Measurements from ENCODE around the gene KIF11.

The KIF11 gene

DNA sequence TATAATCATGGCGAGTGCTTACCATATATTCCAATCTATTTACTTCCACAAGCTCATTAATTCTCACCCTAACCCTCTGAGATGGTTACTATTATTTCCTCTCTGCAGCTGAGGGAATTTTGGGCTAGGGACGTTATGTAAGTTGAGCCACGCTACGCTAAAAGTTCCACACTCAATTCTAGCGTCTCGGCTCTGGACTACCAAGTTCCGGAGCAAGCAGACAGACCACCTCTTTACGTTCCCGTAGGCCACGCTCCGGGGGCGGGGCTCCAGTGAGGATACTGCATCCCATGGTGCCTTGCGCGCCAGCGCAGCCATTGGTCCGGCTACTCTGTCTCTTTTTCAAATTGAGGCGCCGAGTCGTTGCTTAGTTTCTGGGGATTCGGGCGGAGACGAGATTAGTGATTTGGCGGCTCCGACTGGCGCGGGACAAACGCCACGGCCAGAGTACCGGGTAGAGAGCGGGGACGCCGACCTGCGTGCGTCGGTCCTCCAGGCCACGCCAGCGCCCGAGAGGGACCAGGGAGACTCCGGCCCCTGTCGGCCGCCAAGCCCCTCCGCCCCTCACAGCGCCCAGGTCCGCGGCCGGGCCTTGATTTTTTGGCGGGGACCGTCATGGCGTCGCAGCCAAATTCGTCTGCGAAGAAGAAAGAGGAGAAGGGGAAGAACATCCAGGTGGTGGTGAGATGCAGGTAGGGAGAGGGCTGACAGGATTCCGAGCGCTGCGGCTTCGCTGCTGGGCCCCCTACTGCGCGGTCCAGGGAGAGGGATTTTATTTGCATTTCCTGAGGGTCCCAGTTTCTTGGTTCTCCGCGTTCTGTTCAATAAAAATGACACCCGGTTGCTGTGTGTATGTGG is at the start of gene KIF11:
KIF11 (plus strand) TSS at position 370 of the 858 bp plus-strand sequence; CDS start at position 616, 246 bp downstream.
- TF ChIP-seq, protein P1, sequence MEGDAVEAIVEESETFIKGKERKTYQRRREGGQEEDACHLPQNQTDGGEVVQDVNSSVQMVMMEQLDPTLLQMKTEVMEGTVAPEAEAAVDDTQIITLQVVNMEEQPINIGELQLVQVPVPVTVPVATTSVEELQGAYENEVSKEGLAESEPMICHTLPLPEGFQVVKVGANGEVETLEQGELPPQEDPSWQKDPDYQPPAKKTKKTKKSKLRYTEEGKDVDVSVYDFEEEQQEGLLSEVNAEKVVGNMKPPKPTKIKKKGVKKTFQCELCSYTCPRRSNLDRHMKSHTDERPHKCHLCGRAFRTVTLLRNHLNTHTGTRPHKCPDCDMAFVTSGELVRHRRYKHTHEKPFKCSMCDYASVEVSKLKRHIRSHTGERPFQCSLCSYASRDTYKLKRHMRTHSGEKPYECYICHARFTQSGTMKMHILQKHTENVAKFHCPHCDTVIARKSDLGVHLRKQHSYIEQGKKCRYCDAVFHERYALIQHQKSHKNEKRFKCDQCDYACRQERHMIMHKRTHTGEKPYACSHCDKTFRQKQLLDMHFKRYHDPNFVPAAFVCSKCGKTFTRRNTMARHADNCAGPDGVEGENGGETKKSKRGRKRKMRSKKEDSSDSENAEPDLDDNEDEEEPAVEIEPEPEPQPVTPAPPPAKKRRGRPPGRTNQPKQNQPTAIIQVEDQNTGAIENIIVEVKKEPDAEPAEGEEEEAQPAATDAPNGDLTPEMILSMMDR (conservative IDR thresholded peaks at IDR 0.05; ENCODE audit: low read depth, low read length): no peak
- peak within 1 kb of the TSS; percentile 91 for H3K4me3 ChIP-seq (ENCODE audit: low read length)
- DNase-seq (ENCODE audit: low read depth): peak; percentile 93

DNA sequence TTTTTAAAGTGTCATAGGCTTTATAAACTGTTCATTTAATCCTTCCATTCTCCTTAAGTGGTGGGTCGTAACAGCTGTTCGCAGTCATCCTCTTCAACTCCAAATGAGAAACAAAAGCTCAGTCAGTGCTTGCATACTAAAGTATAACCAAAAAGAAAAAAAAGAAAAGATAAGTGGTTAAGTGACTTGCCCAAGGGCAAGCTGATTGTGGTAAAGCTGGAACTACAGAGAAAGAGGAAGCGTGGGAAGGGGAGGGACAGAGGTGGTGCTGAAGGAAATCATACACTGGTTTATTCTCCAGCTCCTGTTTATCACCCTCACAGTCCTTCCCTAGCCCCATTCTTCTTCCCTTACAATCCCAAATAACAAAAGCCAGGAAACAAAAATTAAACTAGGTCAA is 48.6 kb upstream of the KIF11 start:
- no peak for DNase-seq (ENCODE audit: low read depth)
- H3K4me3 ChIP-seq (ENCODE audit: low read length): no peak overlapping the region
- TF ChIP-seq, protein P1 (conservative IDR thresholded peaks at IDR 0.05; ENCODE audit: low read depth, low read length): no peak

DNA sequence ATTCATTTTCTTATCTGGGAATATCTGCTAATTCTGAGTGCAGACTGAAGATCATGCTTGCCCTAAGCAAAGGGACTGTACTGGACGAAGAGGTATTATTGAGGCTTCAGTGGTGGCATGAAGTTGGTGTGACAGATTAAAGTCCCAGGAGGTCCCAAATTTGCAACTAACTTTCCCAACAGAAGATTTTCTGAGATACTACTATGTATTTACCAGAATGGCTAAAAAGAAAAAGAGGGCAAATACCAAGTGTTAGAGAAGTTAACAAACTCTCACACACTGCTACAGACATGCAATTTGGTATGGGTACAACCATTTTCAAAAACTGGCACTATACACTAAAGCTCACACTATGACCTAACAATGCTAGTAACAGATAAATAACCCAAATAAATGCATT is 47.4 kb upstream of the KIF11 start:
- TF ChIP-seq, protein P1 (conservative IDR thresholded peaks at IDR 0.05; ENCODE audit: low read depth, low read length): no peak
- DNase-seq (ENCODE audit: low read depth): no peak
- no peak overlapping the region for H3K4me3 ChIP-seq (ENCODE audit: low read length)

DNA sequence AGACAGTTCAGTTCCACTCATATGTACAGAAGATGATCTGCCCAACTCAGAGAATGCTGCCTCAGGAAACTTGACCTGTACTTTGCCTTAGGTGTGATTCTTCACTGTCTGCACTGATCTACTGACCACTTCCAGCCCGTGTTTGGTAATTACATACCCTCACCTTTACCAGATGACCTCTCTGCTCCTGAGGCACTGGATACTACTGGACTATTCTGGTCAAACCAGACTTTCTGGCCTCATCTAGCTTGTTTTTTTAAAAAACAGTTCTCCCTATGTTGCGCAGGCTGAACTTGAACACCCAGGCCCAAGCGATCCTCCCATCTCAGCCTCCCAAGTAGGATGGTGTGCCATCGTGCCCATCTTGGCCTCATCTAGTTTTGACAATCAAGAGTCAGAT is 45.3 kb upstream of the KIF11 start:
- TF ChIP-seq, protein P1 (conservative IDR thresholded peaks at IDR 0.05; ENCODE audit: low read depth, low read length): no peak
- DNase-seq (ENCODE audit: low read depth): no peak
- H3K4me3 ChIP-seq (ENCODE audit: low read length): no peak overlapping the region

DNA sequence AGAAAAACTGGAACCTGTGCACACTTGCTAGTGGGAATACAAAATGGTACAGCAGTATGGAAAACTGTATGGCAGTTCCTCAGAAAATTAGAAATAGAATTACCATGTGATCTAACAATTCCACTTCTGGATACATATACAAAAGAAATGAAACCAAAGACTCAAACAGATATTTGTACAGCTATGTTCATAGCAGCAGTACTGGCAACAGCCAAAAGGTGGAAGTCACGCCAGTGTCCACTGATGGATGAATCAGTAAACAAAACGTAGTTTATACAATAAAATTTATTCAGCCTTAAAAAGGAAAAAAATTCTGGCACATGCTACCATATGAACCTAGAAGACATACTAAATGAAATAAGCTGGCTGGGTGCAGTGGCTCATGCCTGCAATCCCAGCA is 42.0 kb upstream of the KIF11 start:
- TF ChIP-seq, protein P1 (conservative IDR thresholded peaks at IDR 0.05; ENCODE audit: low read depth, low read length): no peak
- no peak overlapping the region for H3K4me3 ChIP-seq (ENCODE audit: low read length)
- no peak for DNase-seq (ENCODE audit: low read depth)

DNA sequence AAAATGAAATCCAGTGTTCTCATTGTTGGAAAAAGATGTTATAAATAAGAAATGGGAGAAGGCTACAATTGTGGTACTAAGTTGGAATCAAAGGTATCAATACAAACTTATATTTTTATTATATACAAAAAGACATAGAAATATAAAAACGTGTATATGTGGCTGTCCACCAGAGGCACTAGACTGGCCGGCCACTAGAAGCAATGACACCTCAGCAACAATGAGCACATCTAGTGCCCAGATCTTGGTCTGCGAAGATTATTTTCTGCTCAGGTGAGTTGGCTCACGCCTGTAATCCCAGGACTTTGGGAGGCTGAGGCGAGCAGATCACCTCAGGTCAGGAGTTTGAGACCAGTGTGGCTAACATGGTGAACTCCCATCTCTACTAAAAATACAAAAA is 40.6 kb upstream of the KIF11 start:
- no peak for DNase-seq (ENCODE audit: low read depth)
- TF ChIP-seq, protein P1 (conservative IDR thresholded peaks at IDR 0.05; ENCODE audit: low read depth, low read length): peak; percentile 39
- no peak overlapping the region for H3K4me3 ChIP-seq (ENCODE audit: low read length)

DNA sequence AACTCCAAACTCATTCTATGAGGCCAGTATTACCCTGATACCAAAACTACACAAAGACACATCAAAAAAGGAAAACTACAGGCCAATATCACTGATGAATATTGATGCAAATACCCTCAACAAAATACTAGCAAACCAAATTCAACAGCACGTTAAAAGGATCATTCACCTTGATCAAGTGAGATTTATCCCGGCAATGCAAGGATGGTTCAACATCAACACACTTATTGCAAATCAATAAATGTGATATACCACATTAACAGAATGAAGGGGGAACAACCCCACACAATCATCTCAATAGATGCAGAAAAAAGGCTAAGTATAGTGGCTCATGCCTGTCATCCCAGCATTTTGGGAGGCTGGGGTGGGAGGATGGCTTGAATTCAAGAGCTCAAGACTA is 39.0 kb upstream of the KIF11 start:
- H3K4me3 ChIP-seq (ENCODE audit: low read length): no peak overlapping the region
- no peak for DNase-seq (ENCODE audit: low read depth)
- TF ChIP-seq, protein P1 (conservative IDR thresholded peaks at IDR 0.05; ENCODE audit: low read depth, low read length): no peak

Measured in retinal pigment epithelial cell (primary cell).